Esophagus mucosa (tissue), 1 donor: ENCODE results near the gene THADA. TPM values are rescaled to one million over a fixed set of nuclear protein-coding genes. Genes with fewer than 3 reads are reported as not detected.

Source experiments
- ATAC-seq: fragments of 200-7000 bp; cut with Tn5 transposase; one replicate; pipeline ENCODE4 v1.9.1; 2020
- total RNA-seq: library from RNA; stranded (reverse); gene quantifications from one replicate; pipeline ENCODE4 v1.2.4, GENCODE V29; 2023
- donor health status: DM: yes; HTN: yes; CAD: no.

The THADA gene
- total RNA-seq, 1 donor from 2014 or later: 20.8 TPM

GRCh38 chr2:43344868-43345373, 250.9 kb downstream of the THADA start:
- no peak for ATAC-seq

- peak; percentile 31 for ATAC-seq
Measured at GRCh38 chr2:43343573-43344304, 252.1 kb downstream of the THADA start.

- no peak for ATAC-seq
Measured at GRCh38 chr2:43341959-43342757, 253.7 kb downstream of the THADA start.

- peak; percentile 36 for ATAC-seq
Measured at GRCh38 chr2:43340945-43341356, 254.9 kb downstream of the THADA start.

GRCh38 chr2:43340066-43340465, 255.8 kb downstream of the THADA start:
- ATAC-seq: no peak

GRCh38 chr2:43333656-43334144, 262.1 kb downstream of the THADA start:
- ATAC-seq: peak; percentile 62

GRCh38 chr2:43333101-43333655, 262.7 kb downstream of the THADA start:
- ATAC-seq: no peak

- no peak for ATAC-seq
Measured at GRCh38 chr2:43332653-43333052, 263.2 kb downstream of the THADA start.

GRCh38 chr2:43331422-43331821, 264.4 kb downstream of the THADA start:
- no peak for ATAC-seq

GRCh38 chr2:43329637-43330036, 266.2 kb downstream of the THADA start:
- no peak for ATAC-seq

GRCh38 chr2:43328832-43329231, 267.0 kb downstream of the THADA start:
- no peak for ATAC-seq

GRCh38 chr2:43328133-43328532, 267.7 kb downstream of the THADA start:
- no peak for ATAC-seq

- no peak for ATAC-seq
Measured at GRCh38 chr2:43327119-43327518, 268.7 kb downstream of the THADA start.

GRCh38 chr2:43326101-43326825, 269.6 kb downstream of the THADA start:
- ATAC-seq: peak; percentile 53

- ATAC-seq: no peak
Measured at GRCh38 chr2:43325107-43325811, 270.6 kb downstream of the THADA start.

GRCh38 chr2:43324259-43325106, 271.4 kb downstream of the THADA start:
- ATAC-seq: peak; percentile 28

- peak; percentile 61 for ATAC-seq
Measured at GRCh38 chr2:43323857-43324256, 272.0 kb downstream of the THADA start.

- no peak for ATAC-seq
Measured at GRCh38 chr2:43321446-43321845, 274.4 kb downstream of the THADA start.

- no peak for ATAC-seq
Measured at GRCh38 chr2:43319541-43319940, 276.3 kb downstream of the THADA start.

- no peak for ATAC-seq
Measured at GRCh38 chr2:43318791-43319190, 277.0 kb downstream of the THADA start.

GRCh38 chr2:43317680-43318079, 278.2 kb downstream of the THADA start:
- ATAC-seq: no peak
